Measurements from ENCODE around the gene SNRK. TPM values are rescaled to one million over a fixed set of nuclear protein-coding genes. Genes with fewer than 3 reads are reported as not detected.

SNRK gene
- total and polyA plus RNA-seq, 2 experiments from 2014 or later = 5.5 to 18.8 TPM

DNA sequence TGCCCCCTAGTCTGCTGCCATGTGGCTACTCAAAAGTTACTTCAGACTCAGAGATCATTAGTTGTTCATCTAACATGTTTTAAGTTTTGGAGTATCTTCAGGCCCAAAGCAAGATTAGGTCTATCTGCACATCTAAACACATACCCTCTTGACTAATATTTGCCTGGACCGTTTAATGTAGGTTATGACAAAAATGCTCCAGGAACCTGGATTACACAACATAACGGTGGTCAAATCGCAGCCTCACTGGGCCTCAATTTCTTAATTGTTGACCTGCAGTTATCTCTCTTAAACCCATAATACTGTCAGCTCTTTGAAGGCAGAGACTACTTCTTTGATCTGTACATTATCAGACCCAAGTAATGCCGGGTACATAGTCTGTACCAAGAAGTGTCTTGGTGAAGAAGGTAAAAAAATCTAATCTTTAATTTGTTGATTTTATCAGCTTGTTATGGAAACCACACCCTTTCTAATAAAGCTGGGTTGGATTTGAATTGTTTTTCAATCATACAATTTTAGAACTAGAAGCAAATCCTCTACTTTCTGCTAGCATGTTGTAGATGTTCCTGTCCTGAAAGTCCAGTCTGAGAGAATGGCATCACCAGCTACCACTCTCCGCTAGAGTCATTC lies 3.6 kb downstream of the SNRK start:
- H3K9me3 Mint-ChIP-seq = no peaks in the 10 kb centered on the region
- no peaks in the 10 kb centered on the region for H3K36me3 Mint-ChIP-seq (ENCODE audit: low read depth)
- DNase-seq (ENCODE audit: low spot score) (no peak), ATAC-seq (no peak)
- Histone ChIP-seq H3K4me3 (no peak overlapping the region), H3K27ac (ENCODE audit: low read depth) (no peak overlapping the region), H3K79me2 (replicated peaks; ENCODE audit: insufficient read depth) (peaks cover 80% of the 10 kb centered on the region), H2AFZ (no peak overlapping the region), H3K9me2 (ENCODE audit: insufficient read depth) (no peaks in the 10 kb centered on the region), H3K36me3 (ENCODE audit: insufficient read depth) (no peaks in the 10 kb centered on the region), H3K4me2 (no peak overlapping the region), H3K4me1 (ENCODE audit: insufficient read depth) (peaks cover 17% of the 10 kb centered on the region), H3K27me3 (ENCODE audit: insufficient read depth) (peaks cover 13% of the 10 kb centered on the region), H3F3A (replicated peaks; ENCODE audit: low read depth) (peaks cover 5% of the 10 kb centered on the region; the same call in 1 of the 2 replicates), H4K20me1 (replicated peaks; ENCODE audit: insufficient read depth) (peaks cover 18% of the 10 kb centered on the region)
- TF ChIP-seq POLR2AphosphoS5 (IDR thresholded peaks at IDR 0.05; ENCODE audit: low read depth) = no peak
- TF ChIP-seq NANOG (IDR thresholded peaks at IDR 0.05; ENCODE audit: borderline replicate concordance) = no peak
- TF ChIP-seq EZH2 (IDR thresholded peaks at IDR 0.05; ENCODE audit: low read depth, unreplicated experiment) = no peak
- no peak for TF ChIP-seq ZNF114 (CRISPR knock-in tag; IDR thresholded peaks at IDR 0.05)
- TF ChIP-seq, protein P1, sequence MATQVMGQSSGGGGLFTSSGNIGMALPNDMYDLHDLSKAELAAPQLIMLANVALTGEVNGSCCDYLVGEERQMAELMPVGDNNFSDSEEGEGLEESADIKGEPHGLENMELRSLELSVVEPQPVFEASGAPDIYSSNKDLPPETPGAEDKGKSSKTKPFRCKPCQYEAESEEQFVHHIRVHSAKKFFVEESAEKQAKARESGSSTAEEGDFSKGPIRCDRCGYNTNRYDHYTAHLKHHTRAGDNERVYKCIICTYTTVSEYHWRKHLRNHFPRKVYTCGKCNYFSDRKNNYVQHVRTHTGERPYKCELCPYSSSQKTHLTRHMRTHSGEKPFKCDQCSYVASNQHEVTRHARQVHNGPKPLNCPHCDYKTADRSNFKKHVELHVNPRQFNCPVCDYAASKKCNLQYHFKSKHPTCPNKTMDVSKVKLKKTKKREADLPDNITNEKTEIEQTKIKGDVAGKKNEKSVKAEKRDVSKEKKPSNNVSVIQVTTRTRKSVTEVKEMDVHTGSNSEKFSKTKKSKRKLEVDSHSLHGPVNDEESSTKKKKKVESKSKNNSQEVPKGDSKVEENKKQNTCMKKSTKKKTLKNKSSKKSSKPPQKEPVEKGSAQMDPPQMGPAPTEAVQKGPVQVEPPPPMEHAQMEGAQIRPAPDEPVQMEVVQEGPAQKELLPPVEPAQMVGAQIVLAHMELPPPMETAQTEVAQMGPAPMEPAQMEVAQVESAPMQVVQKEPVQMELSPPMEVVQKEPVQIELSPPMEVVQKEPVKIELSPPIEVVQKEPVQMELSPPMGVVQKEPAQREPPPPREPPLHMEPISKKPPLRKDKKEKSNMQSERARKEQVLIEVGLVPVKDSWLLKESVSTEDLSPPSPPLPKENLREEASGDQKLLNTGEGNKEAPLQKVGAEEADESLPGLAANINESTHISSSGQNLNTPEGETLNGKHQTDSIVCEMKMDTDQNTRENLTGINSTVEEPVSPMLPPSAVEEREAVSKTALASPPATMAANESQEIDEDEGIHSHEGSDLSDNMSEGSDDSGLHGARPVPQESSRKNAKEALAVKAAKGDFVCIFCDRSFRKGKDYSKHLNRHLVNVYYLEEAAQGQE (IDR thresholded peaks at IDR 0.05; ENCODE audit: unreplicated experiment) = no peak
- H3K4me3 Mint-ChIP-seq = no peak overlapping the region
- H3K27me3 Mint-ChIP-seq (ENCODE audit: insufficient read depth, low read depth, poor library complexity) = peaks cover 14% of the 10 kb centered on the region
- peaks cover 30% of the 10 kb centered on the region for H3K4me1 Mint-ChIP-seq
- no peak overlapping the region for H3K27ac Mint-ChIP-seq

DNA sequence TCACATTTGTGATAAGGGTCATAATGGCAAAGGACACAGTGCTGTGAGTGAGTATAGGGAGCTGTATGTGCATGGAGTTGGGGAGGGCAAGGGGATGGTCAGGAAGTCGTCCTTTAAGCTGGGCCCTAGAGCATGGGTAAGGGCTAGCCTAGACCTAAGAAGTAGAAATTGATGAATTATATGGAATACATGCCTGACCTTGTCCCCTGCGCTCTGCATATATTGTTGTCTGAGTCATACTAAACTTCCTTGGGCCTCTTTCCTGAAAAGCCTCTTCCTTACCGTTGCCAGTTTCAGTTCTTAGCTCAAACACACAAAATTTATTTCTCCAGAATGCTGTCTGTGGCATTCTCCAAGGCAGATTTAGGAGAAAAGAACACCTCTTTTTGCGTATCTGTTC lies 4.6 kb downstream of the SNRK start:
- Histone ChIP-seq H4K20me1 (replicated peaks; ENCODE audit: insufficient read depth) (peaks cover 21% of the 10 kb centered on the region), H3F3A (replicated peaks; ENCODE audit: low read depth) (no peaks in the 10 kb centered on the region), H3K4me2 (no peak overlapping the region), H3K36me3 (ENCODE audit: insufficient read depth) (no peaks in the 10 kb centered on the region), H3K9me2 (ENCODE audit: insufficient read depth) (no peaks in the 10 kb centered on the region), H3K4me1 (ENCODE audit: insufficient read depth) (peaks cover 12% of the 10 kb centered on the region), H3K79me2 (replicated peaks; ENCODE audit: insufficient read depth) (peaks cover 88% of the 10 kb centered on the region), H3K4me3 (no peak overlapping the region), H3K27ac (ENCODE audit: low read depth) (no peak overlapping the region), H2AFZ (no peak overlapping the region), H3K27me3 (ENCODE audit: insufficient read depth) (peaks cover 13% of the 10 kb centered on the region)
- H3K27ac Mint-ChIP-seq = no peak overlapping the region
- DNase-seq (ENCODE audit: low spot score) (no peak), ATAC-seq (no peak)
- H3K4me1 Mint-ChIP-seq = peaks cover 21% of the 10 kb centered on the region
- H3K4me3 Mint-ChIP-seq = no peak overlapping the region
- peaks cover 12% of the 10 kb centered on the region for H3K27me3 Mint-ChIP-seq (ENCODE audit: insufficient read depth, low read depth, poor library complexity)
- H3K36me3 Mint-ChIP-seq (ENCODE audit: low read depth) = no peaks in the 10 kb centered on the region
- H3K9me3 Mint-ChIP-seq = no peaks in the 10 kb centered on the region
- TF ChIP-seq, protein P2, sequence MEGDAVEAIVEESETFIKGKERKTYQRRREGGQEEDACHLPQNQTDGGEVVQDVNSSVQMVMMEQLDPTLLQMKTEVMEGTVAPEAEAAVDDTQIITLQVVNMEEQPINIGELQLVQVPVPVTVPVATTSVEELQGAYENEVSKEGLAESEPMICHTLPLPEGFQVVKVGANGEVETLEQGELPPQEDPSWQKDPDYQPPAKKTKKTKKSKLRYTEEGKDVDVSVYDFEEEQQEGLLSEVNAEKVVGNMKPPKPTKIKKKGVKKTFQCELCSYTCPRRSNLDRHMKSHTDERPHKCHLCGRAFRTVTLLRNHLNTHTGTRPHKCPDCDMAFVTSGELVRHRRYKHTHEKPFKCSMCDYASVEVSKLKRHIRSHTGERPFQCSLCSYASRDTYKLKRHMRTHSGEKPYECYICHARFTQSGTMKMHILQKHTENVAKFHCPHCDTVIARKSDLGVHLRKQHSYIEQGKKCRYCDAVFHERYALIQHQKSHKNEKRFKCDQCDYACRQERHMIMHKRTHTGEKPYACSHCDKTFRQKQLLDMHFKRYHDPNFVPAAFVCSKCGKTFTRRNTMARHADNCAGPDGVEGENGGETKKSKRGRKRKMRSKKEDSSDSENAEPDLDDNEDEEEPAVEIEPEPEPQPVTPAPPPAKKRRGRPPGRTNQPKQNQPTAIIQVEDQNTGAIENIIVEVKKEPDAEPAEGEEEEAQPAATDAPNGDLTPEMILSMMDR (conservative IDR thresholded peaks at IDR 0.05; ENCODE audit: low read depth in 2 of 2) = no peak
- TF ChIP-seq STAT1 (IDR thresholded peaks at IDR 0.05; ENCODE audit: unreplicated experiment) (no peak), EZH2 (IDR thresholded peaks at IDR 0.05; ENCODE audit: low read depth, unreplicated experiment) (no peak), ZNF114 (CRISPR knock-in tag; IDR thresholded peaks at IDR 0.05) (no peak), EZH2phosphoT487 (IDR thresholded peaks at IDR 0.05; ENCODE audit: unreplicated experiment) (no peak), JUNB (IDR thresholded peaks at IDR 0.05; ENCODE audit: unreplicated experiment) (no peak), POLR2AphosphoS5 (IDR thresholded peaks at IDR 0.05; ENCODE audit: low read depth) (no peak), ZNF331 (CRISPR knock-in tag; IDR thresholded peaks at IDR 0.05; ENCODE audit: low read depth) (no peak), CREB1 (CRISPR knock-in tag; IDR thresholded peaks at IDR 0.05; ENCODE audit: low read depth) (no peak)
- TF ChIP-seq, protein P1 (IDR thresholded peaks at IDR 0.05; ENCODE audit: unreplicated experiment) = no peak
- TF ChIP-seq, protein P3, sequence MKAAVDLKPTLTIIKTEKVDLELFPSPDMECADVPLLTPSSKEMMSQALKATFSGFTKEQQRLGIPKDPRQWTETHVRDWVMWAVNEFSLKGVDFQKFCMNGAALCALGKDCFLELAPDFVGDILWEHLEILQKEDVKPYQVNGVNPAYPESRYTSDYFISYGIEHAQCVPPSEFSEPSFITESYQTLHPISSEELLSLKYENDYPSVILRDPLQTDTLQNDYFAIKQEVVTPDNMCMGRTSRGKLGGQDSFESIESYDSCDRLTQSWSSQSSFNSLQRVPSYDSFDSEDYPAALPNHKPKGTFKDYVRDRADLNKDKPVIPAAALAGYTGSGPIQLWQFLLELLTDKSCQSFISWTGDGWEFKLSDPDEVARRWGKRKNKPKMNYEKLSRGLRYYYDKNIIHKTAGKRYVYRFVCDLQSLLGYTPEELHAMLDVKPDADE (IDR thresholded peaks at IDR 0.05) = no peak

All from GM23338 (cell line).